Measurements from ENCODE around the gene ANAPC13. TPM values are rescaled to one million over a fixed set of nuclear protein-coding genes. Genes with fewer than 3 reads are reported as not detected.

The ANAPC13 gene
- total RNA-seq, 1 donor from 2014 or later: 80.5 TPM

DNA sequence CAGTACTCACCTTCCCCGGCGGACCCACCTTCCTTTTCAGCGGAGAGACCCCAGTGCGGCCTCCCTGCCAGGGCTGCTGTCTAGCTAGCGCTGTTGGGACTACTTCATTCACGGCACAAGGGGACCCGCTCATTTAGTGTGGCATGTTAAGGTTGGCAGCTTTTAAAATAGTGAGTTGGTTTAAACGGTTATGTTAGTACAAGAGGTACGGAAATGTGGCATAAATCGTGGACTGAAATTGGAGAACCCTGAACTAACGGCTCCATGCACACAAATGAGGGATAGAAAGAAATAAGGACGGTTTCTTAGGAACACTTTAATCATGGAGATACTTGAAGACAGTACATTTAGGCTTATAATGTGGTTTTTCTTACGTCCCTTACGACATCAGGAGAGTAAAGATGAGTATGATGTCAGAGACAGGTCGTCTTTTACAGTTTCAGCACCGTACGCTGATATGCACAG, 824 bp upstream of the ANAPC13 start:
- ATAC-seq: no peak
- no peak for DNase-seq (ENCODE audit: missing footprints)
- intact Hi-C loops (cut with DNase I): loop anchor here (10.0 kb wide), 1 partner anchor 912 kb away; the partner anchor contains the start of gene CDV3

DNA sequence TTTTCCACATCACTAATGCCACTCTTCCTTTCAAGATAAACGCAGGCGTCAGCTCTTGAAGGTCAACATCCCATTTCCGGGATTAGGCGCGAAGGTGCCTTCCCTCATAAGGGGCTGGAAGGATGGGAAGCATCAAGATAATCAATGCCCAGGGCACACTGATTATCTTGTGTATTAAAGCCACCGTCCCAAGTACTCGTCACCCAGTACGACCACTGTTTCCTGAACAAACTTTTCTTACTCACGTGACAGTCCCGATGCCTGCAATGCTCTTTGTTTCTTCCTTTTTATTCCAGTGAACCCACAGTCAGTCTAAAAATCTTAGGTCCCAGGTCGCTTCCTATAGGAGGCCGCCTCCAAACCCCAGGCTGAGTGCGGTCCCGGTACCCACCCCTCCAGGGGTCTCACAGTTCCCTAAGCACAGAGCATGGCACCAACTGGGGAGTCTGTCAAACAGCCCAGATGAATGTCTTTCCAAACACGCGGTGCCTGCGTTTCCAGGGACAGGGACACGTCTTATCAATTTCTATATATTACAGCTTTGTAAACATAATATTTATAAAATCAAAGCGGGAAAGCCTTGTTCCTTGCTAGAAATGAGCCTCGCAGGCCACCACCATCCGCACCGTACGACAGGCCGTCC, 589 bp downstream of the ANAPC13 start:
- intact Hi-C loops (cut with DNase I): loop anchor here (10.0 kb wide), 1 partner anchor 910 kb away; the partner anchor contains the start of gene CDV3
- ATAC-seq (peak; percentile 3), DNase-seq (ENCODE audit: missing footprints) (no peak)

DNA sequence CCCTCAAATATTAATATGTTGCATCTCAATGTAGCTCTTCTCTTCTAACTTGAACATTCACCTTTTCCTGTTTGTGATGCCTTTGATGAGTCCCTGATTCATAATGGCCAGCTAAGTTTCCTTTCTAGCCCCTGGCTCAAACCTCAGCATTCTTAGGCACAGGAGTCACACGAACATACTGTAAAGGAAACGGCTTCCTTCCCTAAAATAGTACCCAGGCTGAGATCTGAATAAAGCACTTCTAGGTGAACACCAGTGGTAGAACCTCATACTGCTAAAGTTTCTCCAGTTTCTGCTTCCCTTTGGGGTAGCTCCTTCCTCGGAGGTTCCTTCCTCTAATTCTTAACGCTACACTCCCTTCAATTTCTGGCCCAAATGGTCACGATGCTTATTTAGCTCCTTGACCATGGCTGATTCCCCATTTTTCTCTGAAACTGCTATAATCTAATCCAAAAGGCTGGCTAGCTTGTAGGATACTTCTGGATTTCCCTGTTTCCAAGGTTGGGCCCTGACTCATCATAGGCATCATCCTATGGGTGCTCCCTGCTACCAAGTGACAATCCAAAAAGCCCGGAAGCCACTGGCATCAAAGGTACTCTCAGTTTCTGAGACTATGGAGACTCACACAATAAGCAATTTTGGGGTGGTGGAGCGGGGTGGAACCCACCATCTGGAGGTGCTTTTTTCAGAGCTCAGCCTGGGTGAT, 2.4 kb downstream of the ANAPC13 start:
- DNase-seq (ENCODE audit: missing footprints) (no peak), ATAC-seq (no peak)
- intact Hi-C loops (cut with DNase I): loop anchor here (10.0 kb wide), 1 partner anchor 909 kb away; the partner anchor contains the start of gene CDV3

DNA sequence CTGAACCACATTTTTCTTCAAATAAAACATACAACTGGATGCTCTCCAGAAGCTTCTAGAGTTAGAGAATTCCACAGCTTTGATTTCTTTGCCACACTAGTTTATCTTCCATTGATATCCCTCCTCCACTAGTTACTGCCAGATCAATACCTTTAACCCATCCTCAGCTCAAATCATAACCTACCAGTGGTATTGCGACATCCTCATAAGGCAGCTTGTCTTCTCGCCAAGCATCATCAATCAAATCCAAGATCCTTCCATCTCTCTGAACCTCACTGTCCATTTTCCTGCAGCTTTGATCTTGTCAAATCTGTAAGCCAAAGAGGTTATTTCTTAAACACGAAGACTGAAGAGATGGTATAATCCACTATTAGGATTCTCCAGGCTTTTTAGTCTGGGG, 3.2 kb downstream of the ANAPC13 start:
- intact Hi-C loops (cut with DNase I): loop anchor here (10.0 kb wide), 1 partner anchor 908 kb away; the partner anchor contains the start of gene CDV3
- ATAC-seq: no peak
- no peak for DNase-seq (ENCODE audit: missing footprints)

DNA sequence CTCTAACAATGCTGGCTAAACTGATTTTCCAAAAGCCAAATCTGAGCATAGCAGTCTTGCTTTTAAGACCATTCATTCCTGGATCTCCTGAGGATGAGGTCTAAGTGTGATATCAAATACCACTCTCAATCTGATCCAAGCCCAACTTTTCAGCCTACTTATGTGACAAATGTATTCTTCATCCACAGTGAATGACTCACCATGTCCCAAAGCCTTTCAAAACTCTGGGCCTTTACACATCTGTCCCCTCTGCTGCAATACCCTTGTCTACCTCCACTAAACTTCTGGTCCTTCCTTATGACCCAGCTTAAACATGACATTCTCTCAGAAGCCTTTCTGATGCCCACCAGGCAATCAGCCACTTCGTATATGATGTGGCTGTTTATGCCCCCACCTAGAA, 4.6 kb downstream of the ANAPC13 start:
- DNase-seq (ENCODE audit: missing footprints) (no peak), ATAC-seq (no peak)
- intact Hi-C loops (cut with DNase I): loop anchor here (10.0 kb wide), 1 partner anchor 906 kb away; the partner anchor contains the start of gene CDV3

DNA sequence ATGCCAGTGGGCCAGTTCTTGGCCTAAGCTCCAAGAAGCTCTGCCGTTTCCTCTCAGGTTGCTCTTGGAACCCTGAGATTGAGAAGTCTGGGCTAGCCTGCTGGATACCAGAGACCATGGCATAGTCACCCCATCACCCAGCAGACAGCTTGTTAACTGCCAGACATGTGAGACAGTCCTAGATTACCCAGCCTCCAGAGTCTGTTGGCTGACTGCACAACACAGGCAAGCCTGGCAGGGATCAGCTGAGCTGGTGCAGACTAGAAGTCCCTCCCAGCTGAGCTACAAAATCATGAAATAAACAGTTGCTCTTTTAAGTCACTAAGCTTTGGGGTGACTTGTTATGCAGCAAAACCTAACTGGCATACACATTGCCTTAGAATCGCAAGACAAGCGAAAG, 5.2 kb downstream of the ANAPC13 start:
- DNase-seq (ENCODE audit: missing footprints) (no peak), ATAC-seq (peak; percentile 21)
- intact Hi-C loops (cut with DNase I): loop anchor here (10.0 kb wide), 1 partner anchor 906 kb away; the partner anchor contains the start of gene CDV3

DNA sequence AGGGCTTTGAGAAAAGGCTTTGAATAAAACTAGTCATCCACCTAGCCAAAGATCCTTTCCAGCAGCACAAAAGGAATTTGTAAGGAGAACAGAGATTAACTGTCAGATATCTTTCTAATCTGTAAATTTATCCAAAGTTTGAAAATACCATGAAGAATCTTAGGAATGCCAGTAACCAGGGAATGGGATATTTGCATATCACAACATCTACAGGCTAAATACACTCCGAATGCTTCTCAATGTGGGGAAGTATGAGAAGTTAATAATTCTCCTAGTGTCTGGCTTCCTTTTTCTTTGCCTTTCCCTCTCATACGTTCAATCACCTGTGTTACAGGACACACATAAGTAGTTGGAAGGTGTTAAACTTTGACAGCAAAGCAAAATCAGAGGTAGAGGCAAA, 7.8 kb downstream of the ANAPC13 start:
- intact Hi-C loops (cut with DNase I): loop anchor here (5.0 to 10.0 kb wide), 2 partner anchors 266 to 553 kb away; no protein-coding TSS in a partner anchor
- no peak for DNase-seq (ENCODE audit: missing footprints)
- ATAC-seq: no peak

DNA sequence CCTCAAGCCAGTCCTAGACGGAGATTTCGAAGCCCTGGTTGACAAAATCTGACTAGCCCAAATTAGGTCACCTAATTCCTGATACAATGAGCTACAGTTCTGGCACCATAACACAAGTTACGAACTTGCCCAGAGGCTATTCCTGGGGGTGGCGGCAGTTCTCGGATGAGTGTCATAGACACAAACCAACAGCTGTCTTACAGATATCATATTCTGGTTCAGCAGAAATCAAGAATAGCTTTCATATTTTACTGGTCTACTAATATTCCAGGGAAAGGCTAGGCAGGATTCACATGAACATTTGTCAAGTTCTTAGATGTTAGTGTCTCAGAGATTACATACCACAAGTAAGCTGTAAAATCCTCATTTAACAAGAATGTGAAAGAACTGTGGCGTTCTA, 8.8 kb downstream of the ANAPC13 start:
- peak; percentile 84 for ATAC-seq
- intact Hi-C loops (cut with DNase I): loop anchor here (5.0 to 10.0 kb wide), 2 partner anchors 265 to 552 kb away; no protein-coding TSS in a partner anchor
- DNase-seq (ENCODE audit: missing footprints): peak; percentile 68

DNA sequence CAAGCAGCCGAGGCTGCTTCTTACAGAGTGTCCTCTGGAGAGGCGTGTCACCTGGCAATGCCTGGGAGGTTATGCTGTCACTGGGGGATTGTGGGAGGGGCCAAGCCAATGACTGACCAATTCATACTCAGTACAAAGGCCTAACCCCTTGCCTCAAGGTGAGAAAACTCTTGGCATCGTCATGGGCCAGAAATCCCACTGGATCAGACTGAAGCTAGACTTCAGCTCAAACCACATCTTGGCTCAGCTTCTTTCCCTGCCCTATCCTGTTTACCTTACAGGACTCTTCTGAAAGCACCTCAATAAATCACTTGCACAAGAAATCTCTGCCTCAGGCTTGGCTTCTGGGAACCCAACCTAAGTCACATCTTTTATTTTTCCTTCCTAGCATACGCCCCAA, 9.5 kb downstream of the ANAPC13 start:
- ATAC-seq: no peak
- DNase-seq (ENCODE audit: missing footprints): no peak
- intact Hi-C loops (cut with DNase I): loop anchor here (5.0 to 10.0 kb wide), 2 partner anchors 264 to 552 kb away; no protein-coding TSS in a partner anchor

DNA sequence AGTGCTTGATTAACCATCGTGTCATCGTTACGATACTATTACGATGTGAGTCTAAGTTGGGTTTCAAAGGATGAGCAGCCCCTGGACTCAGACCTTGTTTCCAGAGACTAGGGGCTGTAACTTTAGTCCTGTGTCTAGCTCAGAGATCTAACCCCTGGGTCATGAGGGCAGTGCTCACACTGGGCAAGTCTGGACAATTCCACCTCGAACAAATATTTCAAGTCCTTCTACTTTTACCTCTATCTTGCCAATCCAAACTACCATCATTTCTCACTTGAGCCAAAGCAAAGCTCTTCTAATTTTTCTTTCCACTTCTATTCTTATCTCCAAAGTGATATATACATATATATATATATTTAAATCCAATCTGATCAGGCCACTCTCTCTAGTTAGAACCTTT, 10.8 kb downstream of the ANAPC13 start:
- intact Hi-C loops (cut with DNase I): loop anchor here (1.0 to 10.0 kb wide), 4 partner anchors 96 to 550 kb away; no protein-coding TSS in a partner anchor
- DNase-seq (ENCODE audit: missing footprints): no peak
- ATAC-seq: no peak

DNA sequence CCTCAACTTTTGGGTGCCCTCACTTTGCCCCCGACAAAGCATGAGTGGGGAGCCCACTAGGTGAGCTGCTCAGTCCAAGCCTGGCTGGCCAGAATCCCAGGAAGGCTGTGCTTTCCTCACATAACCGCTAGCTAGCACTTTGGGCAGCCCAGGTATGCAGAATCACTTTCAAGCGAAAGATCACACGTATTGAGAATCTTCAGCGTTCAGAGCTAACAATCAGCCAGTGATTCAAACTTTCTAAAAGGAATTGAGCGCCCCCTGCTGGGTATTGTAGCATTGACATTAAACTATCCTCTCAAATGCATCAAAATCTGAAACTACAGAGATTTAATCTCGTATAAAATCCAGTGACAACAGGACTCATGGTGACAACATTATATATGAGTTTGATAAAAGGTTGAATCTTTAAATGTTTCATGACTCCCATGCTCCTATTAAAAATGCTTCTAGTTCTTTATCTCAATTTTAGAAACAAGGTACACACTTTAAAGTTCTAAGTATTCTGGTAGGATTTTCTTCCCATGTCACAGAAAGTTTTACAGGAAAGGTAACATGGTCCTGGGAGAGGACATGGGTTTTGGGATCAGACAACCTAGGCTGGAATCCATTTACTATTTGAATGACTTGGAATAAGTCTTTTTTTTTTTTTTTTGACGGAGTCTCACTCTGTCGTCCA, 11.8 kb downstream of the ANAPC13 start:
- peak; percentile 45 for DNase-seq (ENCODE audit: missing footprints)
- peak; percentile 33 for ATAC-seq
- intact Hi-C loops (cut with DNase I): loop anchor here (1.0 to 10.0 kb wide), 3 partner anchors 95 to 549 kb away; no protein-coding TSS in a partner anchor

DNA sequence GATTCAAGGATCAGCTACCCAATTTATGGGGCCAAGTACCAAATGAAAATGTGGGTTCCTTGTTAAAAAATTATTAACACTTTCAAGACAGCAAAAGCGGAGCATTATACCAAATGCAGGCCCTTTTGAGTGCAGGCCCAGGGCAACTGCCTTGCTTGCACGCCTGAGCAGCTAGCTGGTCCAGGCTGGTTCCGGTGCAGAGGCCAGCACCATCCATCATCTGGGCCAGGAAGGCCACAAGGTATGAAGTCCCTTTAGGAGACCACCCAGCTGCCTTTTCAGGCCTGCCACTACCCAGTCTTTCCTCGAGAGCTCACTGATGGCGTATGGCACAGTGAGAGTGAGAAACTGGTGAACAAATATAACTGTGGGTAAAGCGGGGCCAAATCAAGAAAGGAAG, 13.0 kb downstream of the ANAPC13 start:
- intact Hi-C loops (cut with DNase I): loop anchor here (10.0 kb wide), 1 partner anchor 548 kb away; no protein-coding TSS in a partner anchor
- ATAC-seq (no peak), DNase-seq (ENCODE audit: missing footprints) (no peak)

DNA sequence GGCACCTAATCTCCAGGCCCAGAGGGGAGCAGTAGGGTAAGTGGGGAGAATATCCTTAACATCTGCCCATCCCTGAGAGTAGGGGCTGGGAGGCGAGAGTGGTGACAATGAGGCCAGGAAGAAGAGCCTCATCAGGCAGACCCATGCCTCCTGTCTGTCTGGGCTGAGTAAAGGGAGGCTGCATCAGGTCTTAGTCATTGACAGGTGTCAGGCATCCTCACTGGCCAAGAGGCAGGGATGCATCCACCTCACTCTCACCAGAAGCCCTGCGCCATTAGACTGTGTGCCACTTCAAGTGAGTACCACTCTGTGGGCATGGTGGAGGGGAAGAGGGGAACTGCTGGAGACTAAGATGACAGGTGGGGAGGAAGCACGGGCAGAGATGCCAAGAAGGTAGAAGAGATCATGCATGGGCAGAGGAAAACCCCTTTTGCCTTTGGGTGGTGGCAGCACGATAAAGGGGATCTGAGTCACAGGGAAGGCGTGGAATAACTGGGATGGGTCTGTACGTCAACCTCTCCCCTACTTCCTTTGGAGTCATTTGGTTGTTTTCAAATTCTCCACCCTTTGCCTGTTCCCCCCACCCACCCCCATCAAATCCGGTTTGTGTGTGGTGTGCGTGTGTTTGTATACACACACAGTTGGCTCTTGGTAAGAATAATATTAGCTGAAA, 14.1 kb downstream of the ANAPC13 start:
- DNase-seq (ENCODE audit: missing footprints): no peak
- intact Hi-C loops (cut with DNase I): loop anchor here (10.0 kb wide), 1 partner anchor 547 kb away; no protein-coding TSS in a partner anchor
- ATAC-seq: no peak

DNA sequence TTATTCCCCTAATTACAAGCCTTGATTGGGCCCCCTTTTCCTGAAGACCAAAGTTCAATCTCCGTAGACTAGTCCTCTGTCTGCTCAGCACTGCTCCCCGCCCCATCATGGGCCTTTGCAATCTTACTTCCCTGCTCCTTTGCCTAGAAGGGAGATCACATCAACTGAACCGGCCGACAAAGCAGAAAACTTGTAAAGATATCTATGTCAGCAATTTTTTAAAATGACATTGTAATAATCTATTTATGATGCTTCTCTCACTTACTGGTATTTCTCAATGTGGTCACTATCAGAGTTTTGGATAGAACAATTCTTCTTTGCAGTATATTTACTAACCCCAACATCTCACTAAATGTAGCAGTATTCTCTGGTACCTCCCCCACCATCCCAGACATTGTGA, 17.3 kb downstream of the ANAPC13 start:
- no peak for ATAC-seq
- intact Hi-C loops (cut with DNase I): no loop called here
- DNase-seq (ENCODE audit: missing footprints): no peak

DNA sequence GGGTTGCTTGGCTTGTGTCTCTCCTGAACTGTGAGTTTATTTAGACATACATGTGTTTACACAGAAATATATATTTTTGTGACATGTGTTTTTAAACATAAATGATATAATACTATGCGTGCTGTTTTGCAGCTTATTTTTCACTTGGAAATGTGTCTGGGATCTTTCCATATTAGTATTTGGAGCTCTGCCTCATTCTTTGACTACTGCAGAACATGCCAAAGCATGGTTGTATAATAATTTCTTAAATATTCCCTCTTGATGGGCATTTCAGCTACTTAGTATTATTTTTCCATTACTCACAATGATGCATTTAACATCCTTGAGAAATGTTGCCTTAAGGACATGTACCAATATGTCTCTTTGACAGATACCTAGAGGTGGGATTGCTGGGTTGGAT, 19.5 kb downstream of the ANAPC13 start:
- no peak for ATAC-seq
- DNase-seq (ENCODE audit: missing footprints): no peak
- intact Hi-C loops (cut with DNase I): no loop called here

DNA sequence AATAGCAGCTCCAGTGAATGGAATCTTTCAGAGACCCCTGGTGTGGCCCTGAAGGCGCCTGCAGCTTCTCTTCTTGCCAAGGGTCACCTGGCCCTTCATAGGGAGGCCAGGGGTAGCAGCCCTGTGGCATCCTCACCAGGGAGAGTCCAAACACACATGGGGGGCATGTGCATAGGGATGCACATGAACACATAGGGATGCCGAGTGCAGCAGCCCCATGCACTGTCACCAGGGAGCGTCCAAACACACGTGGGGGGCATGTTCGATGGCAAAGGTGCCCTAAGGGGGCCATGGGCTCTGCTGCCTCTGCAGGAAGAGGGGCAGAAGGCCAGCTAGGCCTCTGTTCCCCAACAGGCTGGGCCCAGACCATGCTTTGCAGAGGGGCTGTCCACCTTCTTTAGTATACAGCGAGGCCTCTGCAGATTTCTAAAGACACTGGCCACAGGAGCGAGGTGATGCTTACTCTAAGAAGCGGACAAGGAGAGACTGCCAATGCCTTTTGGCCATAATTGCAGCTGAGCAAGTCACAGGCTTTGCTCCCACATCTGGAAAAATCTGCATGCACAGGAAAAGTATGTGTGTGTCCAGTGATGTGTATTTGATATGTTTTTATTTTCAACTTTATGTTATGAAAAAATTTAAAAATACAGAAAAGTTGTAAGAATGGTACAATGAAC, 21.0 kb downstream of the ANAPC13 start:
- DNase-seq (ENCODE audit: missing footprints) (no peak), ATAC-seq (no peak)
- intact Hi-C loops (cut with DNase I): no loop called here

DNA sequence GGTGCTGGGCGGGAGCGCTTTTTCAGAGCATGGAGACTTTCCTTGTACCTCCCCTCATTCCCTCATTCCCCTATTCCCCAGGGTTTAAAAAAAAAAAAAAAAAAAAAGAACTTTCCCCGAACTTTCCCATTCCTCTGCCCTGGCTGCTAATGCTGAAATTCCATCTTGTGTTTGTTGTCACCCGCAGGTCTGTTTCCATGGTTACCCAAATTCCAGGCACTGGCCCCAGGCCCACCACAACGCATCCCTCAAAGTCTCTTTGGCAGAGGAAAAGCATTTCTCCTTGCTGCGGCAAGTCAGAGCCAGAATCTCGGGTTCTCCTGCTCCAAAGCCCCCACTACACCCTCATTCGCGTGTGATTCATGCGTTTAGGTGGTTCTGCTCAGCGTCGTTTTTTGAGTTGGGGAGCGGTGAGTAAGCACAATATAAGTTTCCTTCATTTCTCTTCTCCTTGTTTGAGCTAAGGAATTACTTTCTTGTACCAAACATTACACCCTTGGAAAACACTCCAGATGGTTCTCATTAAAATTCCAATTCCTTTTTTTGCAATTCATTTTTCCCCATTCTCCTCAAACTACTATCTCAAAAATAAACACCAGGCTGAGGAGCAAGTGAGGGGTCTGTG, 21.6 kb downstream of the ANAPC13 start:
- DNase-seq (ENCODE audit: missing footprints) (peak; percentile 78), ATAC-seq (peak; percentile 84)
- intact Hi-C loops (cut with DNase I): no loop called here
